GM12878 (cell line): ENCODE results near the gene PDS5A. TPM values are rescaled to one million over a fixed set of nuclear protein-coding genes. Genes with fewer than 3 reads are reported as not detected.

Experiments used
- CHD1 ChIP-seq: IDR thresholded peaks from 2 replicates; pipeline ENCODE4 v1.6.1; 2012; ENCODE audit warnings: low read depth, low read length, improper control_type of control experiment
- HCFC1 ChIP-seq: fragments of 150-350 bp; IDR thresholded peaks from 2 replicates; pipeline ENCODE4 v1.6.1; 2014; ENCODE audit warnings: low read length
- MYC ChIP-seq: IDR thresholded peaks from 2 replicates; pipeline ENCODE4 v1.6.1; 2011; ENCODE audit warnings: mild to moderate bottlenecking, low read length, moderate library complexity, inconsistent platforms; ENCODE audit not compliant: insufficient read depth, insufficient replicate concordance, insufficient read length, severe bottlenecking
- POLR2A ChIP-seq: IDR thresholded peaks from 2 replicates; pipeline ENCODE4 v1.6.1; 2011; ENCODE audit warnings: low read depth, mild to moderate bottlenecking, low read length
- POU2F2 ChIP-seq: IDR thresholded peaks from 3 replicates; pipeline ENCODE4 v1.6.1; 2011; ENCODE audit warnings: low read depth, mild to moderate bottlenecking, low read length, borderline replicate concordance
- RELA ChIP-seq: fragments of 450-650 bp; IDR thresholded peaks from 2 replicates; pipeline ENCODE4 v1.8.0; 2014; ENCODE audit warnings: borderline replicate concordance; ENCODE audit not compliant: partially characterized antibody
- RFX5 ChIP-seq: IDR thresholded peaks from 2 replicates; pipeline ENCODE4 v1.6.1; 2011; ENCODE audit warnings: low read depth, low read length, improper control_type of control experiment
- SP1 ChIP-seq: IDR thresholded peaks from one replicate; pipeline ENCODE4 v1.6.1; 2011; ENCODE audit warnings: low read depth, low read length
- SREBF1 ChIP-seq: IDR thresholded peaks from 2 replicates; pipeline ENCODE4 v1.6.1; 2012; ENCODE audit warnings: mild to moderate bottlenecking, low read length
- SREBF2 ChIP-seq: IDR thresholded peaks from 2 replicates; pipeline ENCODE4 v1.6.1; 2012; ENCODE audit warnings: mild to moderate bottlenecking, low read length
- YBX1 ChIP-seq: fragments of 450-650 bp; IDR thresholded peaks from 2 replicates; pipeline ENCODE4 v1.6.1; 2016; ENCODE audit warnings: antibody characterized with exemption
- polyA plus RNA-seq, 11 experiments: library from polyadenylated mRNA; depleted of rRNA in 4 of 11; unstranded in 6 of 11; stranded (reverse) in 5 of 11; fragments of >200 nt; fragmentation: Nextera tagmentation in 4 of 11; fragmentation: Illumina TruSeq in 1 of 11; extraction: Ambion mirVana in 4 of 11; extraction: Trizol in 1 of 11; gene quantifications; 1 replicate in 1 of 11; 2 replicates in 10 of 11; pipeline versions ENCODE4 v1.2.1 to v1.2.3, GENCODE V29; 2011 to 2016; ENCODE audit warnings: inconsistent platforms in 2 of 11, missing spikeins in 2 of 11, low read depth in 1 of 11
- total RNA-seq, 4 experiments: library from RNA; depleted of rRNA in 3 of 4; stranded (reverse); fragments of >200 nt in 3 of 4; fragmentation: Illumina TruSeq in 1 of 4; extraction: Trizol in 1 of 4; gene quantifications; 2 replicates each; pipeline versions ENCODE4 v1.2.1 to v1.2.3, GENCODE V29; 2013 to 2021
- TF ChIP-seq, protein P1 (sequence below): fragments of 450-650 bp; IDR thresholded peaks from 2 replicates; pipeline ENCODE4 v1.6.1; 2017; ENCODE audit warnings: borderline replicate concordance
- TF ChIP-seq, protein P2 (sequence below): fragments of 450-650 bp; IDR thresholded peaks from 2 replicates; pipeline ENCODE4 v1.6.1; 2017; ENCODE audit warnings: mild to moderate bottlenecking, low read depth, inconsistent platforms; ENCODE audit not compliant: poor library complexity, severe bottlenecking
- TF ChIP-seq, protein P3 (sequence below): fragments of 450-650 bp; IDR thresholded peaks from 2 replicates; pipeline ENCODE4 v1.6.1; 2016; ENCODE audit warnings: mild to moderate bottlenecking
- TF ChIP-seq, protein P4 (sequence below): fragments of 450-650 bp; IDR thresholded peaks from 2 replicates; pipeline ENCODE4 v1.6.1; 2018; ENCODE audit warnings: borderline replicate concordance, mild to moderate bottlenecking; ENCODE audit not compliant: partially characterized antibody
- TF ChIP-seq, protein P5 (sequence below): fragments of 450-650 bp; formaldehyde crosslinking; IDR thresholded peaks from 2 replicates; pipeline ENCODE4 v1.5.0; 2022; ENCODE audit warnings: mild to moderate bottlenecking, missing genetic modification characterization

Gene PDS5A
- total and polyA plus RNA-seq, 10 of the 15 experiments (the other 5 are each of a cell fraction or from before 2014, with no cell fraction given): 13.7 to 69.7 (median 52.3) TPM

DNA sequence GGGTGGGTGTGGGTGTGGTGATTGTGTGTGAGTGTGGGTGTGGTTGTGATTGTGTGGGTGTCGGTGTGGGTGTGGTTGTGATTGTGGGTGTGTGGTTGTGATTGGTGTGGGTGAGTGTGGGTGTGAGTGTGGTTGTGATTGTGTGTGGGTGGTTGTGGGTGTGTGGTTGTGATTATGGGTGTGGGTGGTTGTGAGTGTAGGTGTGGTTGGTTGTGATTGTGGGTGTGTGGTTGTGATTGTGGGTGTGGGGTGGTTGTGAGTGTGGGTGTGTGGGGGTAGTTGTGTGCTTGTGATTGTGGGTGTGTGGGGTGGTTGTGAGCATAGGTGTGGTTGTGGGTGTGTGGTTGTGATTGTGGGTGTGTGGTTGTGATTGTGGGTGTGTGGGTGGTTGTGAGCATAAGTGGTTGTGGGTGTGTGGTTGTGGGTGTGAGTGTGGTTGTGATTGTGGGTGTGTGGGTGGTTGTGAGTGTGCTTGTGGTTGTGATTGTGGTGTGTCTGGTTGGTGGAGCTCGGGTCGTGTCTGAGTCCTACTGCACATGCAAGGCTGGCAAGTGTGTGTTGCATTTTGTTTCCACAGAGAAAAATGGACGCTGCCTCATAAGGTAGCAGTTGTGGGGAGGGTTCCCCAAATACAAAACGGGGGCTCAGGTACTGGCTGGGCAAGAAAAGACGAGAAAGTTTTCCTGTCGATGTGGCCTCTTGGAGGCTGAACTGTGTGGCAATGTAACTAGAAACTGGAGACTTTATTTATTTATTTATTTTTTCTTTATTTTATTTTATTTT lies 163.1 kb downstream of the PDS5A start (continued):
- TF ChIP-seq RFX5: no peak
- TF ChIP-seq, protein P1, sequence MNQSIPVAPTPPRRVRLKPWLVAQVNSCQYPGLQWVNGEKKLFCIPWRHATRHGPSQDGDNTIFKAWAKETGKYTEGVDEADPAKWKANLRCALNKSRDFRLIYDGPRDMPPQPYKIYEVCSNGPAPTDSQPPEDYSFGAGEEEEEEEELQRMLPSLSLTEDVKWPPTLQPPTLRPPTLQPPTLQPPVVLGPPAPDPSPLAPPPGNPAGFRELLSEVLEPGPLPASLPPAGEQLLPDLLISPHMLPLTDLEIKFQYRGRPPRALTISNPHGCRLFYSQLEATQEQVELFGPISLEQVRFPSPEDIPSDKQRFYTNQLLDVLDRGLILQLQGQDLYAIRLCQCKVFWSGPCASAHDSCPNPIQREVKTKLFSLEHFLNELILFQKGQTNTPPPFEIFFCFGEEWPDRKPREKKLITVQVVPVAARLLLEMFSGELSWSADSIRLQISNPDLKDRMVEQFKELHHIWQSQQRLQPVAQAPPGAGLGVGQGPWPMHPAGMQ: peak; percentile 32; the same call in 1 of the 2 replicates
- TF ChIP-seq, protein P2, sequence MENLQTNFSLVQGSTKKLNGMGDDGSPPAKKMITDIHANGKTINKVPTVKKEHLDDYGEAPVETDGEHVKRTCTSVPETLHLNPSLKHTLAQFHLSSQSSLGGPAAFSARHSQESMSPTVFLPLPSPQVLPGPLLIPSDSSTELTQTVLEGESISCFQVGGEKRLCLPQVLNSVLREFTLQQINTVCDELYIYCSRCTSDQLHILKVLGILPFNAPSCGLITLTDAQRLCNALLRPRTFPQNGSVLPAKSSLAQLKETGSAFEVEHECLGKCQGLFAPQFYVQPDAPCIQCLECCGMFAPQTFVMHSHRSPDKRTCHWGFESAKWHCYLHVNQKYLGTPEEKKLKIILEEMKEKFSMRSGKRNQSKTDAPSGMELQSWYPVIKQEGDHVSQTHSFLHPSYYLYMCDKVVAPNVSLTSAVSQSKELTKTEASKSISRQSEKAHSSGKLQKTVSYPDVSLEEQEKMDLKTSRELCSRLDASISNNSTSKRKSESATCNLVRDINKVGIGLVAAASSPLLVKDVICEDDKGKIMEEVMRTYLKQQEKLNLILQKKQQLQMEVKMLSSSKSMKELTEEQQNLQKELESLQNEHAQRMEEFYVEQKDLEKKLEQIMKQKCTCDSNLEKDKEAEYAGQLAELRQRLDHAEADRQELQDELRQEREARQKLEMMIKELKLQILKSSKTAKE: no peak
- TF ChIP-seq, protein P3, sequence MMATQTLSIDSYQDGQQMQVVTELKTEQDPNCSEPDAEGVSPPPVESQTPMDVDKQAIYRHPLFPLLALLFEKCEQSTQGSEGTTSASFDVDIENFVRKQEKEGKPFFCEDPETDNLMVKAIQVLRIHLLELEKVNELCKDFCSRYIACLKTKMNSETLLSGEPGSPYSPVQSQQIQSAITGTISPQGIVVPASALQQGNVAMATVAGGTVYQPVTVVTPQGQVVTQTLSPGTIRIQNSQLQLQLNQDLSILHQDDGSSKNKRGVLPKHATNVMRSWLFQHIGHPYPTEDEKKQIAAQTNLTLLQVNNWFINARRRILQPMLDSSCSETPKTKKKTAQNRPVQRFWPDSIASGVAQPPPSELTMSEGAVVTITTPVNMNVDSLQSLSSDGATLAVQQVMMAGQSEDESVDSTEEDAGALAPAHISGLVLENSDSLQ: peak; percentile 18; the same call in 1 of the 2 replicates
- TF ChIP-seq, protein P4, sequence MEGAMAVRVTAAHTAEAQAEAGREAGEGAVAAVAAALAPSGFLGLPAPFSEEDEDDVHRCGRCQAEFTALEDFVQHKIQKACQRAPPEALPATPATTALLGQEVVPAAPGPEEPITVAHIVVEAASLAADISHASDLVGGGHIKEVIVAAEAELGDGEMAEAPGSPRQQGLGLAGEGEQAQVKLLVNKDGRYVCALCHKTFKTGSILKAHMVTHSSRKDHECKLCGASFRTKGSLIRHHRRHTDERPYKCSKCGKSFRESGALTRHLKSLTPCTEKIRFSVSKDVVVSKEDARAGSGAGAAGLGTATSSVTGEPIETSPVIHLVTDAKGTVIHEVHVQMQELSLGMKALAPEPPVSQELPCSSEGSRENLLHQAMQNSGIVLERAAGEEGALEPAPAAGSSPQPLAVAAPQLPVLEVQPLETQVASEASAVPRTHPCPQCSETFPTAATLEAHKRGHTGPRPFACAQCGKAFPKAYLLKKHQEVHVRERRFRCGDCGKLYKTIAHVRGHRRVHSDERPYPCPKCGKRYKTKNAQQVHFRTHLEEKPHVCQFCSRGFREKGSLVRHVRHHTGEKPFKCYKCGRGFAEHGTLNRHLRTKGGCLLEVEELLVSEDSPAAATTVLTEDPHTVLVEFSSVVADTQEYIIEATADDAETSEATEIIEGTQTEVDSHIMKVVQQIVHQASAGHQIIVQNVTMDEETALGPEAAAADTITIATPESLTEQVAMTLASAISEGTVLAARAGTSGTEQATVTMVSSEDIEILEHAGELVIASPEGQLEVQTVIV: peak; percentile 10
- no peak for TF ChIP-seq SREBF1
- no peak for TF ChIP-seq YBX1
- no peak for TF ChIP-seq MYC
- no peak for TF ChIP-seq POU2F2
- no peak for TF ChIP-seq POLR2A
- TF ChIP-seq HCFC1: no peak
- TF ChIP-seq SP1: no peak
- TF ChIP-seq, protein P5, sequence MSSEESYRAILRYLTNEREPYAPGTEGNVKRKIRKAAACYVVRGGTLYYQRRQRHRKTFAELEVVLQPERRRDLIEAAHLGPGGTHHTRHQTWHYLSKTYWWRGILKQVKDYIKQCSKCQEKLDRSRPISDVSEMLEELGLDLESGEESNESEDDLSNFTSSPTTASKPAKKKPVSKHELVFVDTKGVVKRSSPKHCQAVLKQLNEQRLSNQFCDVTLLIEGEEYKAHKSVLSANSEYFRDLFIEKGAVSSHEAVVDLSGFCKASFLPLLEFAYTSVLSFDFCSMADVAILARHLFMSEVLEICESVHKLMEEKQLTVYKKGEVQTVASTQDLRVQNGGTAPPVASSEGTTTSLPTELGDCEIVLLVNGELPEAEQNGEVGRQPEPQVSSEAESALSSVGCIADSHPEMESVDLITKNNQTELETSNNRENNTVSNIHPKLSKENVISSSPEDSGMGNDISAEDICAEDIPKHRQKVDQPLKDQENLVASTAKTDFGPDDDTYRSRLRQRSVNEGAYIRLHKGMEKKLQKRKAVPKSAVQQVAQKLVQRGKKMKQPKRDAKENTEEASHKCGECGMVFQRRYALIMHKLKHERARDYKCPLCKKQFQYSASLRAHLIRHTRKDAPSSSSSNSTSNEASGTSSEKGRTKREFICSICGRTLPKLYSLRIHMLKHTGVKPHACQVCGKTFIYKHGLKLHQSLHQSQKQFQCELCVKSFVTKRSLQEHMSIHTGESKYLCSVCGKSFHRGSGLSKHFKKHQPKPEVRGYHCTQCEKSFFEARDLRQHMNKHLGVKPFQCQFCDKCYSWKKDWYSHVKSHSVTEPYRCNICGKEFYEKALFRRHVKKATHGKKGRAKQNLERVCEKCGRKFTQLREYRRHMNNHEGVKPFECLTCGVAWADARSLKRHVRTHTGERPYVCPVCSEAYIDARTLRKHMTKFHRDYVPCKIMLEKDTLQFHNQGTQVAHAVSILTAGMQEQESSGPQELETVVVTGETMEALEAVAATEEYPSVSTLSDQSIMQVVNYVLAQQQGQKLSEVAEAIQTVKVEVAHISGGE (CRISPR knock-in tag): no peak
- no peak for TF ChIP-seq CHD1
- no peak for TF ChIP-seq SREBF2
- TF ChIP-seq RELA: no peak
